ENCODE measurements around the gene SPATA12.

SPATA12 gene

GRCh38 chr3:57098418-57099310, 38.2 kb downstream of the SPATA12 start:
- no peak for FAIRE-seq
- no peak for DNase-seq (ENCODE audit: insufficient read length, low spot score)

GRCh38 chr3:57100046-57100695, 39.7 kb downstream of the SPATA12 start:
- FAIRE-seq (peak; percentile 95), DNase-seq (ENCODE audit: insufficient read length, low spot score) (peak; percentile 43)
- TF ChIP-seq CTCF (IDR thresholded peaks at IDR 0.05; ENCODE audit: insufficient read depth, missing control alignments) = peak; percentile 86

More at GRCh38 chr3:57098418-57099310, 38.2 kb downstream of the SPATA12 start:
- TF ChIP-seq CTCF (IDR thresholded peaks at IDR 0.05; ENCODE audit: insufficient read depth, missing control alignments) = no peak

- DNase-seq (ENCODE audit: insufficient read length, low spot score) (no peak), FAIRE-seq (no peak)
- no peak for TF ChIP-seq CTCF (IDR thresholded peaks at IDR 0.05; ENCODE audit: insufficient read depth, missing control alignments)
Observed at GRCh38 chr3:57105585-57105984, 45.1 kb downstream of the SPATA12 start.

GRCh38 chr3:57108684-57109083, 48.2 kb downstream of the SPATA12 start:
- DNase-seq (ENCODE audit: insufficient read length, low spot score) = no peak
- FAIRE-seq = no peak
- TF ChIP-seq CTCF (IDR thresholded peaks at IDR 0.05; ENCODE audit: insufficient read depth, missing control alignments) = no peak

GRCh38 chr3:57109437-57110199, 49.2 kb downstream of the SPATA12 start:
- no peak for FAIRE-seq
- DNase-seq (ENCODE audit: insufficient read length, low spot score) = no peak
- no peak for TF ChIP-seq CTCF (IDR thresholded peaks at IDR 0.05; ENCODE audit: insufficient read depth, missing control alignments)

- FAIRE-seq (no peak), DNase-seq (ENCODE audit: insufficient read length, low spot score) (no peak)
- TF ChIP-seq CTCF (IDR thresholded peaks at IDR 0.05; ENCODE audit: insufficient read depth, missing control alignments) = no peak
Observed at GRCh38 chr3:57110214-57110613, 49.8 kb downstream of the SPATA12 start.

All from D721Med (cell line).